ENCODE measurements around the gene PAX5. TPM values are rescaled to one million over a fixed set of nuclear protein-coding genes. Genes with fewer than 3 reads are reported as not detected.

Gene PAX5
- total RNA-seq, 2 donors from 2014 or later: 0.46 to 0.59 TPM

DNA sequence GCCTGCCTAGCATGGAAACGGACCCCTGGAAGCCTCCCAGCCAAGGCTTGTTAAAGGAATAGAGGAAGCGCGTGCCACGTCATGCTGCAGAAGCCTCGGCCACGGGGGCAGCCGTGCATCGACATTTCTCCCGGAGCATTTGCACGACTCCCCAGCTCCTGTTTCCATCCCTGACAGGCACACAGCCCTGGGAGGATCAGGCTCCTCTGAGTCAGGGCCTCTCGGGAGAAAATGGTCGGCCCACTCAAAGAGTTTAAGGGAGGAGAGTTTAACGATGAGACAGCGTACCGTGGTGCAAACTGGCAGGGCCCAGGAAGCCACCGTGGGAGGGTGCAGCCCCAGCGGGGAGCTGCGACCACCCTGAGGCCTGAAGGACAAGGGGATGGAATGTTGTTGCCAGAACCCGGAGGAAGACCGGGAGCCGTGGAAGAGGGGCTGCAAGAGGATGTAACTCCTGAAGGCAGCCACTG, 213.6 kb downstream of the PAX5 start:
- intact Hi-C loops (cut with DNase I, micrococcal nuclease): no loop called here
- ATAC-seq: no peak
- no peak for DNase-seq

- intact Hi-C loops (cut with DNase I, micrococcal nuclease): no loop called here
- peak in 1 of 2 donors; percentile 11 for DNase-seq
- no peak for ATAC-seq
Measured at GRCh38 chr9:36818965-36819870, 214.8 kb downstream of the PAX5 start.

DNA sequence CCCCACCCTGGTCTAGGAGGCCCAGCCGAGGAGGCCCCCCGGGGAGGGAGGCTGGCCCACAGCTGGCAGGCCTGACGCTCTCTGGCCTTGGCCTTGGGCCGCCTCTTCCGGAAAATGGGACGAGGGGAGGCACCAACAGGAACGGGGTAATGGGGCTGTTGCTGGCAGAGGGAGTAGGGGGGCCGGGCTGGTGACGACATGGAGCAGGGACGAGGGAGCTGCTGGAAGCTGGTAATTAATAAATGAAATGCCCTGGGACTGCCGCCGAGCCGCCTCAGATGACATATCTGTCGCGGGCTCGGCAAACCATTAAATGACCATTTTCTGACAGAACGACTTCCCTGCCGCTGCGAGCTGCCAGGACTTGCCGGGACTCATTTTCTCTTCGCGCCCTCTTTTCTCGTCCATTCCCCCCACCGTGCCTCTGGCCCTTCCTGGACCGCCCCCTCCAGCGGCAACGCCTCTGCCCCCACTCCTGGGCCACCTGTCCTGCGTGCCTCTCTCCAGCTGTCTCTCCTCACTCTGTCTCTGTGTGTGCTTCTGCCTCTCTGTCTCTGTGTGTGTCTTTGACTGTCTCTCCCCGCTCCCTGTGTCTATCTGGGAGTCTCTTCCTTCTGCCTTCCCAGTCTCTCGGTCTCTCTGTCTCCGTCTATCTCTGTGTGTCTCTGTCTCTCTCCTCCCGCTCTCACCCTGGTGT, 215.7 kb downstream of the PAX5 start:
- ATAC-seq: no peak
- DNase-seq: no peak
- intact Hi-C loops (cut with DNase I, micrococcal nuclease): no loop called here

DNA sequence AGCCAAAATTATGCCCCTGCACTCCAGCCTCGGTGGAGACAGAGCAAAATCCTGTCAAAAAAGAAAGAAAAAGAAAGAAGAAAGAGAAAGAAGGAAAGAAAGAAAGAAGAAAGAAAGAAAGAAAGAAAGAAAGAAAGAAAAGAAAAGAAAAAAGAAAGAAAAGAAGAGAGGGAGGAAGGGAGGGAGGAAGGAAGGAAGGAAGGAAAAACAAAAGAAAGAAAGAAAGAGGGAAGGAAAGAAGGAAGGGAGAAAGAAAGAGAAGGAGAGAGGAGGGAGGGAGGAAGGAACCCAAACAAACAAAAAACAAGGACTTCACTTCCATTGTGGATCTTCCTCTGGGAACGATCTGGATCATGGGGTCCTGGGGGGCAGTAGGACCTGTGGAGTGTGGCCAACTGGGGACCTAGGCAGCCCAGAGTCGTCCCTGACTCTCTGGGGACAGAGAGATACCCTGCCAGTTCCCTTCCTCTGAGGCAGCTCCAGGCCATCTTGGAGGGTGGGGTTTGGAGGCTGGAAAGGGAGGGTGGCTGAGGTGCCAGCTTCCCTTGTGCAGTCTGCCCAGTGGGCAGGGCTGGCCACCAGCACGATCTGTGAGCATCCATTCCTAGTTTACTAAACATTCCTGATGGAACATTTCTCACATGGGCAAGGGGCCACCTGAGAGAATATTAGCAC, 216.8 kb downstream of the PAX5 start:
- ATAC-seq: no peak
- intact Hi-C loops (cut with DNase I, micrococcal nuclease): no loop called here

GRCh38 chr9:36816371-36816770, 217.7 kb downstream of the PAX5 start:
- no peak for DNase-seq
- no peak for ATAC-seq
- intact Hi-C loops (cut with DNase I, micrococcal nuclease): no loop called here

More for the DNA sequence above, 216.8 kb downstream of the PAX5 start:
- DNase-seq: no peak

DNA sequence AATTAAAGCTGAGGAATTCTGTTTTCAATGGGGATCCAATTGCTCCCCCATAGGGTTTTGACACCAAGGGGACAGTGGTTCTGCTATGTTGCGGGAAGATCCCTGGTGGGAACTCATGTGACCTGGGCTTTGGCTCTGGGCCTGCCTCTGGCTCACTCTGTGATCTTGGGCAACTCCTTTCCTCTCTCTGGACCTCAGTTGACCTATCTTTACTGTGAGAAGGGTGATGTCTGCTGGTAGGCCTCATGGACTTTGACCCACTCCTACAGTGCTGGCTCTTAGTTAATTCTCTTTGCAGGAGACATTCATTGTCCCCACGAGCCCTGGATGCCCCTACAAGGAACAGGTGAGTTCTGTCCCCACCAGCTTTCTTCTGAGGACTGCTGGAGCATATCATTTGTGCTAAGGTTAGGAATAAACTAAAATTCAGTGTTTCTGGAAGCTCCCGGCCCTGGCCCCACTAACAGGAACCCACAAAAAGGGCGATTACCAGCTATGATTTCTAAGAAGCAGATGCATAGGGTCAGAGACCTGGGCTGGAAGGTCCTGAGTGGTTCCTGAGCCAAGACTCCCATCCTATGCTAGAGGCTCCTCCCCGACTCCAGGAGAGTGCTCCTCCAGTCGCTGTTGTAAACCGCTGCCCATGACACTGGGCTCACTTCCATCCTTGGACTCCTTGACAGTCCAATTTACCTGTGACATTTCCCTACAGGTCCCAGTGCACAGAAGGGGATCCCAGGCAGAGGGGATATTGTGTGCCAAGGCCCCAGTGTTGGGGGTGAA, 218.3 kb downstream of the PAX5 start:
- DNase-seq (no peak), ATAC-seq (no peak)
- intact Hi-C loops (cut with DNase I, micrococcal nuclease): no loop called here

GRCh38 chr9:36815023-36815422, 219.0 kb downstream of the PAX5 start:
- ATAC-seq (no peak), DNase-seq (no peak)
- intact Hi-C loops (cut with DNase I, micrococcal nuclease): no loop called here

- intact Hi-C loops (cut with DNase I, micrococcal nuclease): no loop called here
- ATAC-seq (no peak), DNase-seq (no peak)
Measured at GRCh38 chr9:36813154-36813553, 220.9 kb downstream of the PAX5 start.

DNA sequence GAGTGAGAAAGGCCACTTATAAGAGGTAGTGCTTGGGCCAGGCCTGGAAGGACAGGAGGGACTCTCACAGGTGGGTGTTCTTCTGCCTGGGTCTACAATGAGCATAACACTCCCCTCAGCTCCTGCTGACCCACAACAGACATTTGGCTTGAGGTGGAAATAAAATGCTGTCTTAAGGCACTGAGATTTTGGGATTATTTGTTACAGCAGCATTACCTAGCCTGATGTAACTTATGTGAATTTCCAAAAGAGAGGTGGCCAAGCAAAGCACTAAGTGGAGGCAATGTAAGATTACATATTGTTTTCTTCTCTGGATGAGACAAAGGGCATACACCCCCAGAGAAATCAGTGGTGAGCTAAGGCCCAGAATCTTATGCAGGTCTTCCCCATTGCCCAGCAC, 221.5 kb downstream of the PAX5 start:
- DNase-seq (no peak), ATAC-seq (no peak)
- intact Hi-C loops (cut with DNase I, micrococcal nuclease): no loop called here

DNA sequence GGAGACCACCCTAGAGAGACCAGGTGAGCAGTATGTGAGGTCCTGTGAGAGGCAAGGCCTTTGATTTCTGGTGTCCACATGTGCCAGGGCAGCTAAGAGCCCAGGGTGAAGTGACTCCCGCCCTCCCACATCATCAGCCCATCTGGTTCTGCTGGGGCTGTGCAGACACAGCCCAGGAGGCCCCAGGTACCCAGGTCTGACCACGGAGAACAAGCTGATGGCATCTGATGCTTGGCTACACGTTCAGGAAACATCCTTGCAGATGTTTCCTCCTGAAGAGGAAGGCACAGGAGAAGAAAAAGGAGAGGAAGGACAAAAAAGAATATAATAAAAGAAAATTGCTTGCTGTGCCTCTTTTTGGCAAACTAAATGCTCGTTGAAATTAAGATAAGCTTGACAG, 225.8 kb downstream of the PAX5 start:
- intact Hi-C loops (cut with DNase I, micrococcal nuclease): no loop called here
- ATAC-seq (no peak), DNase-seq (no peak)

GRCh38 chr9:36803961-36804360, 230.1 kb downstream of the PAX5 start:
- intact Hi-C loops (cut with DNase I, micrococcal nuclease): no loop called here
- ATAC-seq (no peak), DNase-seq (no peak)

DNA sequence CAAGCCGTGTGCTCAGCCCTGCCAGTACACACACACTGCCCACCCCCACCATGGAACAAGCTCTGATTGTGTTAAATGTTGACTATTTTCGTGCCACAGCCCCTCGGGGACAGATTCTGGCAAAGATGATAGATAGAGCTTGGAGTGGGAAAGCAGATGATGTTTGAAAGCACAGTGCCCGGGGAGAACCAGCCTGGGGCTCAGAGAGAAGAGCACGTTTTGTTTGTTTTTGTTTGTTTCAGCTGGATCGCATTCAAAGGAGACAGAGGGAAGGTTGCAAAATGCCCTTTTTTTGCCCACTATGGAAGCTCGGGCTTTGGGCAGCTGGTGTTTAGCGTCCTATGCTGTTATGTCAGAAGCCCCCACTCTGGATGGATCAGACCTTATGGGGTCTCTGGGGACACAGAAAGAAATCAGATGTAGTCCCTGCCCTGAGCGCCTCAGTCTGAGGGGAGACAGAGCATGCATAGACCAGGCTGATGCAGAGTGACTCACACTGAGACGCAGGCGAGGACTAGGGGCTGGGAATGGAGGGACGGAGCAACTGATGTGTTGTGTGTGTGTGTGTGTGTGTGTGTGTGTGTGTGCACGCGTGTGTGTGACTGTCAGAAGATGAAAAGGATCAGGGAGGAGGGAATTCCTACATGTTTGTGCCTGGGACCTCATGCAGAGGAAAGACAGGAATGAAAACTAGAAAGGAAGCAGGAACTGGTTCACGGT, 231.7 kb downstream of the PAX5 start:
- DNase-seq: no peak

GRCh38 chr9:36800455-36800854, 233.6 kb downstream of the PAX5 start:
- intact Hi-C loops (cut with DNase I, micrococcal nuclease): no loop called here
- no peak for ATAC-seq
- no peak for DNase-seq

More for the DNA sequence above, 231.7 kb downstream of the PAX5 start:
- ATAC-seq: no peak
- intact Hi-C loops (cut with DNase I, micrococcal nuclease): no loop called here

GRCh38 chr9:36798350-36799065, 235.6 kb downstream of the PAX5 start:
- DNase-seq (no peak), ATAC-seq (peak; percentile 25)
- intact Hi-C loops (cut with DNase I, micrococcal nuclease): no loop called here

DNA sequence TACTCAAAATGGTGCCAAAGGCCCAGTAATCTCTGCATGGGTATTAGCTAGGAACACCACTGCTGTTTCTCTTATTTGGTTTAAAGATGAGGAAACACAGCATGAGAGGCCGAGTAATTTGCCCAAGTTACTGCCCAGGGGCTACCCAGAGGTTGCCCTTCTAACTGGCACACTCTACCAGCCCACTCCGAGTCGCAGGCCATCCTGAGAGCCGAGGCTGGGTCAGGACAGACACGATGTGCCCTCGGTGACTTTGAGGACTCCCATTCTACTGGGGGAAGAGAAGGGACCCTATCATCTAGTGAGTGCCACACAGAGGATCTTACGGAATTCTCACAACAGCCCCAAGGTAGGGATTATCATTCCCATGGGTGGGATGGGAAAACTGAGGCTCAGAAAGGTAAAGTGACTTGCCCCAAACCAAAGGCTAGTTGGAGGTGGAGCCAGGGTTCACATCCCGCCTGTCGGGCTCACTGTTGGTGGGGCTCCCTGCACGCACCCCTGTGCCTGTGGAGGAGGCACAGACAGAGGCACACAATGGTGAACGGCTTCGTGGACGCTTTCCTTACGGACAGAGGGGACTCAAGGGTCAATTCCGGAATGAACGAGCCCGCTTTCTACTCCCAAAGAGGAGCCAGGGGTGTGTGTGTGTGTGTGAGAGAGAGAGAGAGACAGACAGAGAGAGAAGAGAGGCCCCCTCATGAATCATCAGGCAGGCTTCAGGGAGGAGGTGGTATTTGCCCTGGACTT, 236.4 kb downstream of the PAX5 start:
- intact Hi-C loops (cut with DNase I, micrococcal nuclease): no loop called here
- no peak for DNase-seq
- ATAC-seq: no peak

DNA sequence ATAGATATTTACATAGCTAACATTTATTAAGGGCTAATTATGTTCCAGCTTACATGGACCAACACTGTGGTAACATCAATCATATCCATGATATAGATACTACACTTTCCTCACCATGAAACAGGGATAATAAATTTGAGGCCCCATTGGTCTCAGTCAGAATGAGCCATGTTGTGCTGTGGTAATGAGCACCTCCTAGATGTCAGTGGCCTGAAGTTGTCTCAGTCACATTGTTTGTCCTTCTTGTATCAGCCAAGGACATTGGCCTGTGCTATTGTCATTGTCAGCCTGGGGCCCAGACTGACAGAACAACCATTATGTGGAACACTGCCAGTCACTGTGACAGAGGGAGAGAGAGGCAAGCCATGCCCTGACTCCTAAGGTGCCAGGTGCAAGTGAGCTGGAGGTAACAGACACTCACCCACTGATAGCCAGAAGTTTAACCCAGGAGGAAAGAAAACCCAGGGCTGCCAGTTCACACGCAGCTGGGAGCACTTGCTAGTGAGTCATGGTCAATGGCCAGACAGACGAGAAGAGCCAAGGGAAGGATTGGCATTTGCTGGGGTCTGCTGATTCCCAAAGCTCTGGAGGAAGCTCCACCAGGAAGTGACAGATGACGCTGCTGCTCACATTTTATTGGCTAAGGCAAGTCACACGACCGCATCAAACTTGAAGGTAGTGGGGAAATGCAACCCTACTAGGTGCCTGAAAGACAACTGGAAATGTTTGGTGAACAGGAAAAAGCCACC, 237.2 kb downstream of the PAX5 start:
- ATAC-seq (no peak), DNase-seq (no peak)
- intact Hi-C loops (cut with DNase I, micrococcal nuclease): no loop called here

Data from left colon (tissue), 2 donors.